Right lobe of liver (tissue), 6 donors: ENCODE measurements around the gene SPINT2. TPM values are rescaled to one million over a fixed set of nuclear protein-coding genes. Genes with fewer than 3 reads are reported as not detected.

ENCODE experiments used
- ATAC-seq, 4 donors: fragments of 200-7000 bp; cut with Tn5 transposase; one replicate each; pipeline ENCODE4 v1.9.1; 2020; ENCODE audit warnings: mild to moderate bottlenecking in 4 of 4, moderate library complexity in 4 of 4
- DNase-seq, 3 donors: peaks; one replicate each; pipeline ENCODE4 v3.0.0-alpha.2; 2020
- H3K27ac ChIP-seq, 3 donors: fragments of 200-600 bp; one replicate each; pipeline ENCODE4 v1.8.0; 2022
- H3K27me3 ChIP-seq, 2 donors: fragments of 200-600 bp; one replicate each; pipeline ENCODE4 v1.8.0; 2022
- H3K36me3 ChIP-seq, 4 donors: fragments of 200-600 bp; sonication (generic) in 1 of 4; one replicate each; pipeline versions ENCODE4 v1.5.1 to v1.8.0; 2017 to 2022; ENCODE audit warnings: control low read depth in 1 of 4
- H3K4me1 ChIP-seq, 4 donors: fragments of 200-600 bp; sonication (generic) in 1 of 4; one replicate each; pipeline versions ENCODE4 v1.5.1 to v1.8.0; 2017 to 2022; ENCODE audit warnings: control low read depth in 1 of 4
- H3K4me3 ChIP-seq, 3 donors: fragments of 200-600 bp; one replicate each; pipeline ENCODE4 v1.8.0; 2022
- H3K9me3 ChIP-seq, 4 donors: fragments of 200-600 bp; sonication (generic) in 1 of 4; one replicate each; pipeline versions ENCODE4 v1.5.1 to v1.8.0; 2017 to 2022; ENCODE audit warnings: control low read depth in 1 of 4
- CTCF ChIP-seq, 4 donors: fragments of 200-600 bp in 3 of 4; fragments of 450-650 bp in 1 of 4; IDR thresholded peaks; one replicate each; pipeline versions ENCODE4 v1.5.1 to v1.8.0; 2016 to 2022; ENCODE audit warnings: antibody characterized with exemption in 4 of 4, mild to moderate bottlenecking in 2 of 4
- POLR2A ChIP-seq: fragments of 450-650 bp; IDR thresholded peaks from one replicate; pipeline ENCODE4 v1.6.1; 2017; ENCODE audit warnings: antibody characterized with exemption, mild to moderate bottlenecking
- WGBS: methylation state at CpG from one replicate; pipeline ENCODE4 v1.1.6; 2018; ENCODE audit warnings: low coverage, low lambda C conversion rate; ENCODE audit not compliant: insufficient coverage; ENCODE audit errors: missing lambda C conversion rate; 5-methylcytosine and 5-hydroxymethylcytosine counted together
- intact Hi-C, 2 donors: fragments of 100-400 bp; cut with DNase I; formaldehyde crosslinking; loops; one replicate each; pipeline versions ENCODE4 v1.11.2 to v1.14.1; 2022
- total RNA-seq, 6 experiments: library from RNA; depleted of rRNA in 2 of 6; stranded (reverse); fragments of >200 nt in 2 of 6; fragmentation: NEBNext Ultra II Directional in 3 of 6; extraction: Animal tissue kit (Norgen Biotek cat#: 25700) in 3 of 6; gene quantifications; one replicate each; pipeline versions ENCODE4 v1.1.0 to v1.2.4, GENCODE V29; 2016 to 2023
- donor health status: DM: no; HTN: yes; CAD: no.
- donor health status: DM: no; HTN: no; CAD: no.
- donor health status: DM: no; HTN: no; CAD: no.
- donor health status: DM: no; HTN: yes; CAD: no.
- donor health status: DM: no; HTN: yes; CAD: no.

The SPINT2 gene
- total RNA-seq, 6 experiments from 2014 or later, result 3.5 to 19.1 (median 6.2) TPM

GRCh38 chr19:38329651-38330050 is 65.3 kb downstream of the SPINT2 start:
- Histone ChIP-seq H3K4me1 (no peaks in the 10 kb centered on the region), H3K36me3 (peaks cover 0 to 3% (median 0%) of the 10 kb centered on the region in 4 donors), H3K4me3 (no peak overlapping the region), H3K27me3 (no peaks in the 10 kb centered on the region), H3K27ac (no peak overlapping the region), H3K9me3 (no peaks in the 10 kb centered on the region)
- ATAC-seq (peak in 1 of 4 donors; percentile 17), DNase-seq (no peak)
- intact Hi-C loops, result loop anchor here in 1 of 2 donors (5.0 kb wide), 1 partner anchor 77 kb away; no protein-coding TSS in a partner anchor
- TF ChIP-seq CTCF (IDR thresholded peaks at IDR 0.05), result no peak
- no peak for TF ChIP-seq POLR2A
- WGBS, result 78% methylated on average over 2 of the region's 7 CpGs

GRCh38 chr19:38331728-38332127 is 67.4 kb downstream of the SPINT2 start:
- DNase-seq, result no peak
- Histone ChIP-seq H3K27ac (no peak overlapping the region), H3K27me3 (no peaks in the 10 kb centered on the region), H3K9me3 (no peaks in the 10 kb centered on the region), H3K4me1 (no peaks in the 10 kb centered on the region), H3K36me3 (peaks cover 0 to 3% (median 0%) of the 10 kb centered on the region in 4 donors), H3K4me3 (no peak overlapping the region)
- ATAC-seq, result no peak
- no peak for TF ChIP-seq CTCF (IDR thresholded peaks at IDR 0.05)
- no peak for TF ChIP-seq POLR2A
- 55% methylated on average over 1 of the region's 1 CpG for WGBS
- intact Hi-C loops, result no loop called here

- DNase-seq (no peak), ATAC-seq (no peak)
- H3K36me3 ChIP-seq, result no peaks in the 10 kb centered on the region
- no peak overlapping the region for H3K4me3 ChIP-seq
- WGBS, result 68% methylated on average over 7 of the region's 9 CpGs
- intact Hi-C loops, result no loop called here
- no peak for TF ChIP-seq CTCF (IDR thresholded peaks at IDR 0.05)
- TF ChIP-seq POLR2A, result no peak
- H3K4me1 ChIP-seq, result peaks cover 0 to 4% (median 0%) of the 10 kb centered on the region in 4 donors
- no peak overlapping the region for H3K27ac ChIP-seq
- H3K9me3 ChIP-seq, result no peaks in the 10 kb centered on the region
- H3K27me3 ChIP-seq, result no peaks in the 10 kb centered on the region
Observed at GRCh38 chr19:38333245-38333644, 68.9 kb downstream of the SPINT2 start.

GRCh38 chr19:38335949-38336637 is 71.7 kb downstream of the SPINT2 start:
- WGBS, result under 1% methylated on average over 46 of the region's 52 CpGs
- no peak for TF ChIP-seq POLR2A
- no peak for TF ChIP-seq CTCF (IDR thresholded peaks at IDR 0.05)
- Histone ChIP-seq H3K4me3 (peak overlapping the region; percentile 48 to 66 (median 65)), H3K27ac (peak overlapping the region; percentile 58 to 79 (median 78)), H3K27me3 (no peaks in the 10 kb centered on the region), H3K9me3 (no peaks in the 10 kb centered on the region), H3K4me1 (peaks cover 0 to 4% (median 0%) of the 10 kb centered on the region in 4 donors), H3K36me3 (no peaks in the 10 kb centered on the region)
- DNase-seq (peak; percentile 97), ATAC-seq (peak; percentile 81 to 89 (median 86))
- intact Hi-C loops, result loop anchor here in 1 of 2 donors (2.0 kb wide), 1 partner anchor 91 kb away; no protein-coding TSS in a partner anchor
